ENCODE results near the gene PRND. TPM values are rescaled to one million over a fixed set of nuclear protein-coding genes. Genes with fewer than 3 reads are reported as not detected.

Gene PRND
- polyA plus RNA-seq, 1 donor: 51.9 TPM

Other genes with a start within 250 kb of the PRND start
- 95.8 TPM for gene PRNP, start 35.5 kb upstream of the PRND start, polyA plus RNA-seq (ENCODE audit: insufficient read length)
- 22.1 TPM for gene RASSF2, start 101.7 kb downstream of the PRND start, polyA plus RNA-seq (ENCODE audit: insufficient read length)